Measurements from ENCODE around the gene PHETA2. TPM values are rescaled to one million over a fixed set of nuclear protein-coding genes. Genes with fewer than 3 reads are reported as not detected.

Gene PHETA2
- polyA plus RNA-seq, 2 of the 4 experiments (the other 2 are of a cell fraction) = 0.03 TPM; not detected in 1

- TF ChIP-seq RFX5 (IDR thresholded peaks at IDR 0.05) (no peak), GATA3 (IDR thresholded peaks at IDR 0.05; ENCODE audit: borderline replicate concordance) (no peak), PBX3 (IDR thresholded peaks at IDR 0.05) (no peak), HDAC2 (IDR thresholded peaks at IDR 0.05) (no peak), JUN (IDR thresholded peaks at IDR 0.05) (no peak), FOSB (CRISPR knock-in tag; IDR thresholded peaks at IDR 0.05) (no peak), EP300 (IDR thresholded peaks at IDR 0.05) (no peak), HOXB13 (CRISPR knock-in tag; IDR thresholded peaks at IDR 0.05; ENCODE audit: low read depth) (no peak), FOSL2 (IDR thresholded peaks at IDR 0.05) (no peak), FOSL2 (CRISPR knock-in tag; IDR thresholded peaks at IDR 0.05) (no peak), HOXB5 (CRISPR knock-in tag; IDR thresholded peaks at IDR 0.05) (no peak), RCOR1 (IDR thresholded peaks at IDR 0.05; ENCODE audit: low read depth, low read length) (no peak), ZSCAN20 (CRISPR knock-in tag; IDR thresholded peaks at IDR 0.05) (no peak)
- TF ChIP-seq, protein P1, sequence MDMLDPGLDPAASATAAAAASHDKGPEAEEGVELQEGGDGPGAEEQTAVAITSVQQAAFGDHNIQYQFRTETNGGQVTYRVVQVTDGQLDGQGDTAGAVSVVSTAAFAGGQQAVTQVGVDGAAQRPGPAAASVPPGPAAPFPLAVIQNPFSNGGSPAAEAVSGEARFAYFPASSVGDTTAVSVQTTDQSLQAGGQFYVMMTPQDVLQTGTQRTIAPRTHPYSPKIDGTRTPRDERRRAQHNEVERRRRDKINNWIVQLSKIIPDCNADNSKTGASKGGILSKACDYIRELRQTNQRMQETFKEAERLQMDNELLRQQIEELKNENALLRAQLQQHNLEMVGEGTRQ (IDR thresholded peaks at IDR 0.05) = no peak
- no peak for ATAC-seq
- H3K4me1 ChIP-seq = peaks cover 6% of the 10 kb centered on the region; the same call in 1 of the 3 replicates
- CTCF ChIA-PET = no interaction called here
- no peak overlapping the region for H3K4me3 ChIP-seq
- WGBS (ENCODE audit: missing lambda C conversion rate) = 80% methylated on average over 8 of the region's 8 CpGs
- no peak for FAIRE-seq
- H3K9me3 ChIP-seq = peaks cover 7% of the 10 kb centered on the region; the same call in 1 of the 3 replicates
- no peak overlapping the region for H3K27ac ChIP-seq
- POLR2A ChIA-PET = no interaction called here
- no peak for DNase-seq (ENCODE audit: low read depth in 1 of 2, low spot score in 1 of 2)
- H3K4me2 ChIP-seq = no peak overlapping the region
These were observed 1.3 kb upstream of the PHETA2 start for GRCh38 chr22:42072606-42073330.

GRCh38 chr22:42073621-42074041 lies 417 bp upstream of the PHETA2 start:
- ChIA-PET CTCF (no interaction called here), POLR2A (no interaction called here)
- ATAC-seq = no peak
- peaks cover 6% of the 10 kb centered on the region; the same call in 1 of the 3 replicates for H3K4me1 ChIP-seq
- no peak for DNase-seq (ENCODE audit: low read depth in 1 of 2, low spot score in 1 of 2)
- no peak for TF ChIP-seq GATA3 (IDR thresholded peaks at IDR 0.05; ENCODE audit: borderline replicate concordance)
- no peak for TF ChIP-seq CBX8 (IDR thresholded peaks at IDR 0.05)
- no peak for TF ChIP-seq POLR2A (IDR thresholded peaks at IDR 0.05; ENCODE audit: low read length)
- TF ChIP-seq BHLHE40 (IDR thresholded peaks at IDR 0.05; ENCODE audit: low read depth, low read length) = no peak
- no peak for TF ChIP-seq HOXA7 (CRISPR knock-in tag; IDR thresholded peaks at IDR 0.05)
- TF ChIP-seq PBX3 (IDR thresholded peaks at IDR 0.05) = no peak
- WGBS (ENCODE audit: missing lambda C conversion rate) = 91% methylated on average over 9 of the region's 14 CpGs
- no peak for FAIRE-seq
- H3K4me2 ChIP-seq = no peak overlapping the region
- no peak overlapping the region for H3K27ac ChIP-seq
- no peak overlapping the region for H3K4me3 ChIP-seq
- H3K9me3 ChIP-seq = peaks cover 7% of the 10 kb centered on the region; the same call in 1 of the 3 replicates

- peaks cover 7% of the 10 kb centered on the region; the same call in 1 of the 3 replicates for H3K9me3 ChIP-seq
- FAIRE-seq (no peak), ATAC-seq (no peak), DNase-seq (ENCODE audit: low read depth in 1 of 2, low spot score in 1 of 2) (no peak)
- TF ChIP-seq KDM5A (IDR thresholded peaks at IDR 0.05) (no peak), GATA3 (IDR thresholded peaks at IDR 0.05; ENCODE audit: borderline replicate concordance) (no peak), POLR2AphosphoS2 (conservative IDR thresholded peaks at IDR 0.05; ENCODE audit: low read length) (no peak), HMGXB4 (CRISPR knock-in tag; IDR thresholded peaks at IDR 0.05; ENCODE audit: borderline replicate concordance) (no peak)
- WGBS (ENCODE audit: missing lambda C conversion rate) = 68% methylated on average over 8 of the region's 9 CpGs
- no peak overlapping the region for H3K27ac ChIP-seq
- ChIA-PET POLR2A (interaction anchor here (1.0 kb wide), 1 partner anchor 16 kb away, joined by 4 read pairs; the partner anchor contains the start of gene NDUFA6), CTCF (interaction anchor here (1.1 kb wide), 1 partner anchor 53 kb away, joined by 3 read pairs; no protein-coding TSS in a partner anchor)
- no peak overlapping the region for H3K4me3 ChIP-seq
- H3K4me2 ChIP-seq = no peak overlapping the region
- H3K4me1 ChIP-seq = peaks cover 5% of the 10 kb centered on the region; the same call in 2 of the 3 replicates
These were observed 1.0 kb downstream of the PHETA2 start for GRCh38 chr22:42074846-42075676.
